Astrocyte (in vitro differentiated cells and primary cell): ENCODE results near the gene OR51Q1. TPM values are rescaled to one million over a fixed set of nuclear protein-coding genes. Genes with fewer than 3 reads are reported as not detected.

Experiments
- DNase-seq: peaks from one replicate; pipeline ENCODE4 v3.0.0-alpha.2; 2010; ENCODE audit warnings: low read depth
- FAIRE-seq: peaks from 2 replicates; lab custom pipeline; 2011; peaks lifted over from hg19 to GRCh38; lab: Jason Lieb, UNC
- H2AFZ ChIP-seq: 2 replicates; pipeline ENCODE4 v1.6.0; 2012; ENCODE audit warnings: low read depth, low read length, inconsistent platforms
- H3K27ac ChIP-seq: 2 replicates; pipeline ENCODE4 v1.5.1; 2011; ENCODE audit warnings: low read depth, low read length, inconsistent platforms
- H3K27me3 ChIP-seq: 2 replicates; pipeline ENCODE4 v1.6.0; 2011; ENCODE audit warnings: low read length, inconsistent platforms; ENCODE audit not compliant: insufficient read depth
- H3K36me3 ChIP-seq: 2 replicates; pipeline ENCODE4 v1.5.1; 2011; ENCODE audit warnings: low read length, inconsistent platforms; ENCODE audit not compliant: insufficient read depth
- H3K4me1 ChIP-seq: 2 replicates; pipeline ENCODE4 v1.5.1; 2011; ENCODE audit warnings: low read length, inconsistent platforms; ENCODE audit not compliant: insufficient read depth
- H3K4me2 ChIP-seq: 2 replicates; pipeline ENCODE4 v1.6.0; 2012; ENCODE audit warnings: low read length, inconsistent platforms
- H3K4me3 ChIP-seq: 2 replicates; pipeline ENCODE4 v1.5.1; 2011; ENCODE audit warnings: low read depth, mild to moderate bottlenecking, low read length, inconsistent platforms; ENCODE audit not compliant: insufficient read depth
- H3K79me2 ChIP-seq: 2 replicates; pipeline ENCODE4 v1.6.0; 2012; ENCODE audit warnings: mild to moderate bottlenecking, low read length, inconsistent platforms; ENCODE audit not compliant: insufficient read depth
- H3K9ac ChIP-seq: 2 replicates; pipeline ENCODE4 v1.6.0; 2012; ENCODE audit warnings: mild to moderate bottlenecking, low read length, inconsistent platforms
- H3K9me3 ChIP-seq: 2 replicates; pipeline ENCODE4 v1.5.1; 2012; ENCODE audit warnings: low read depth, mild to moderate bottlenecking, low read length, inconsistent platforms; ENCODE audit not compliant: insufficient read depth
- H4K20me1 ChIP-seq: 2 replicates; pipeline ENCODE4 v1.6.0; 2012; ENCODE audit warnings: low read length, inconsistent platforms; ENCODE audit not compliant: insufficient read depth
- H3K27ac Mint-ChIP-seq: one replicate; pipeline ENCODE4 v1.8.0; 2021; ENCODE audit warnings: mild to moderate bottlenecking, mixed read lengths; ENCODE audit not compliant: unreplicated experiment
- H3K27me3 Mint-ChIP-seq: one replicate; pipeline ENCODE4 v1.8.0; 2021; ENCODE audit warnings: low read depth, mixed read lengths; ENCODE audit not compliant: unreplicated experiment
- H3K36me3 Mint-ChIP-seq: one replicate; pipeline ENCODE4 v1.8.0; 2021; ENCODE audit warnings: low read depth, mixed read lengths; ENCODE audit not compliant: unreplicated experiment
- H3K4me1 Mint-ChIP-seq: one replicate; pipeline ENCODE4 v1.8.0; 2021; ENCODE audit warnings: low read depth, mixed read lengths; ENCODE audit not compliant: unreplicated experiment
- H3K4me3 Mint-ChIP-seq: one replicate; pipeline ENCODE4 v1.8.0; 2021; ENCODE audit warnings: mild to moderate bottlenecking, moderate library complexity, mixed read lengths; ENCODE audit not compliant: unreplicated experiment
- H3K9me3 Mint-ChIP-seq: one replicate; pipeline ENCODE4 v1.8.0; 2021; ENCODE audit warnings: mild to moderate bottlenecking, mixed read lengths; ENCODE audit not compliant: unreplicated experiment
- EZH2 ChIP-seq: IDR thresholded peaks from 2 replicates; pipeline ENCODE4 v1.6.1; 2012; ENCODE audit warnings: mild to moderate bottlenecking, low read length, inconsistent platforms; ENCODE audit not compliant: insufficient read depth
- total RNA-seq: library from RNA; stranded (reverse); gene quantifications from 2 replicates; pipeline ENCODE4 v1.2.1, GENCODE V29; 2021
- TF ChIP-seq, protein P1 (sequence below): IDR thresholded peaks from 2 replicates; pipeline ENCODE4 v1.5.1; 2011; ENCODE audit warnings: low read depth, mild to moderate bottlenecking, inconsistent platforms, low read length, moderate library complexity; ENCODE audit not compliant: insufficient read depth

Gene OR51Q1
- total RNA-seq, 1 donor from 2014 or later, result not detected

DNA sequence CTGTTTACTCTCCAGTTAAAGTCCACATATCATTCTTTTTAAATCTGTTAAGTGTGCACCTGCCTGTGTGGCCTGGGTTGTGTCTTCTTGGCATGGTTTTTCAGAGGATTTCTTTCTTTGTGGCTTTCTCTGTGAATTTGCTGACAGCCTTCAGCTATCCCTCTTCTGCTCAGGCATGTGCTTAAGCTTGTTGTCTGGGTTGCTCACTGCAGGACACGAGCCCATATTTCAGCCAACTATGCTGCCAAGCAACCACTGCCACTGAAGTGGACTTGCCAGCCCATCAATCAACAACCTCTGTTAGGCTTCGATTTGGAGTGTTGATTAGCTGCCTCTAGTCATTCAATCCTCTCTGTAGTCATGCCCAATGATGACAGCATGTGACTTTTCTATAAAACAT lies 45.6 kb downstream of the OR51Q1 start:
- no peaks in the 10 kb centered on the region for H4K20me1 ChIP-seq
- H3K4me2 ChIP-seq, result no peak overlapping the region
- no peaks in the 10 kb centered on the region for H3K9me3 Mint-ChIP-seq
- FAIRE-seq (no peak), DNase-seq (no peak)
- no peak overlapping the region for H2AFZ ChIP-seq
- H3K27ac ChIP-seq, result no peak overlapping the region
- no peaks in the 10 kb centered on the region for H3K36me3 Mint-ChIP-seq
- no peak overlapping the region for H3K4me3 Mint-ChIP-seq
- H3K27me3 Mint-ChIP-seq, result peaks cover 3% of the 10 kb centered on the region
- H3K4me1 ChIP-seq, result no peaks in the 10 kb centered on the region
- TF ChIP-seq EZH2, result no peak
- TF ChIP-seq, protein P1, sequence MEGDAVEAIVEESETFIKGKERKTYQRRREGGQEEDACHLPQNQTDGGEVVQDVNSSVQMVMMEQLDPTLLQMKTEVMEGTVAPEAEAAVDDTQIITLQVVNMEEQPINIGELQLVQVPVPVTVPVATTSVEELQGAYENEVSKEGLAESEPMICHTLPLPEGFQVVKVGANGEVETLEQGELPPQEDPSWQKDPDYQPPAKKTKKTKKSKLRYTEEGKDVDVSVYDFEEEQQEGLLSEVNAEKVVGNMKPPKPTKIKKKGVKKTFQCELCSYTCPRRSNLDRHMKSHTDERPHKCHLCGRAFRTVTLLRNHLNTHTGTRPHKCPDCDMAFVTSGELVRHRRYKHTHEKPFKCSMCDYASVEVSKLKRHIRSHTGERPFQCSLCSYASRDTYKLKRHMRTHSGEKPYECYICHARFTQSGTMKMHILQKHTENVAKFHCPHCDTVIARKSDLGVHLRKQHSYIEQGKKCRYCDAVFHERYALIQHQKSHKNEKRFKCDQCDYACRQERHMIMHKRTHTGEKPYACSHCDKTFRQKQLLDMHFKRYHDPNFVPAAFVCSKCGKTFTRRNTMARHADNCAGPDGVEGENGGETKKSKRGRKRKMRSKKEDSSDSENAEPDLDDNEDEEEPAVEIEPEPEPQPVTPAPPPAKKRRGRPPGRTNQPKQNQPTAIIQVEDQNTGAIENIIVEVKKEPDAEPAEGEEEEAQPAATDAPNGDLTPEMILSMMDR, result no peak
- H3K4me3 ChIP-seq, result no peak overlapping the region
- H3K9me3 ChIP-seq, result no peaks in the 10 kb centered on the region
- no peak overlapping the region for H3K27ac Mint-ChIP-seq
- H3K27me3 ChIP-seq, result no peaks in the 10 kb centered on the region
- no peaks in the 10 kb centered on the region for H3K79me2 ChIP-seq
- H3K9ac ChIP-seq, result no peak overlapping the region
- no peaks in the 10 kb centered on the region for H3K4me1 Mint-ChIP-seq
- no peaks in the 10 kb centered on the region for H3K36me3 ChIP-seq

Other genes starting within 250 kb of the OR51Q1 start
- gene OR51V1, start 221.4 kb upstream of the OR51Q1 start, total RNA-seq, result not detected in 2 replicates
- not detected in 2 replicates for gene HBB, start 195.0 kb upstream of the OR51Q1 start, total RNA-seq
- not detected in 2 replicates for gene HBD, start 187.6 kb upstream of the OR51Q1 start, total RNA-seq
- gene HBG1, start 172.3 kb upstream of the OR51Q1 start, total RNA-seq, result not detected in 2 replicates
- not detected in 2 replicates for gene HBG2, start 167.3 kb upstream of the OR51Q1 start, total RNA-seq
- not detected in 2 replicates for gene HBE1, start 152.2 kb upstream of the OR51Q1 start, total RNA-seq
- not detected in 2 replicates for gene OR51B4, start 120.2 kb upstream of the OR51Q1 start, total RNA-seq
- not detected in 2 replicates for gene OR51B2, start 97.8 kb upstream of the OR51Q1 start, total RNA-seq
- gene OR51B5, start 78.6 kb upstream of the OR51Q1 start, total RNA-seq, result not detected in 2 replicates
- not detected in 2 replicates for gene OR51B6, start 70.6 kb upstream of the OR51Q1 start, total RNA-seq
- not detected in 2 replicates for gene OR51M1, start 38.3 kb upstream of the OR51Q1 start, total RNA-seq
- gene OR51I1, start 19.4 kb downstream of the OR51Q1 start, total RNA-seq, result not detected in 2 replicates
- not detected in 2 replicates for gene OR51I2, start 27.2 kb downstream of the OR51Q1 start, total RNA-seq
- gene OR52D1, start 66.6 kb downstream of the OR51Q1 start, total RNA-seq, result not detected in 2 replicates
- gene UBQLN3, start 87.8 kb downstream of the OR51Q1 start, total RNA-seq, result not detected in 2 replicates
- gene UBQLNL, start 94.6 kb downstream of the OR51Q1 start, total RNA-seq, result 0.27 TPM in 1 of 2 replicates, not detected in the other
- not detected in 2 replicates for gene OR52H1, start 126.4 kb downstream of the OR51Q1 start, total RNA-seq
- not detected in 2 replicates for gene OR52B6, start 158.8 kb downstream of the OR51Q1 start, total RNA-seq
- 17.6 and 23.9 TPM in 2 replicates for gene TRIM6, start 174.5 kb downstream of the OR51Q1 start, total RNA-seq
- gene TRIM34, start 202.9 kb downstream of the OR51Q1 start, total RNA-seq, result 1.2 and 4.6 TPM in 2 replicates